GM12872 (cell line): ENCODE data around the gene CLIC3.

ENCODE experiments used
- TF ChIP-seq, protein P1 (sequence below): IDR thresholded peaks from 3 replicates; pipeline ENCODE4 v1.5.1; 2011; ENCODE audit warnings: low read depth, mild to moderate bottlenecking, low read length, moderate library complexity; ENCODE audit not compliant: insufficient read depth

Gene CLIC3

DNA sequence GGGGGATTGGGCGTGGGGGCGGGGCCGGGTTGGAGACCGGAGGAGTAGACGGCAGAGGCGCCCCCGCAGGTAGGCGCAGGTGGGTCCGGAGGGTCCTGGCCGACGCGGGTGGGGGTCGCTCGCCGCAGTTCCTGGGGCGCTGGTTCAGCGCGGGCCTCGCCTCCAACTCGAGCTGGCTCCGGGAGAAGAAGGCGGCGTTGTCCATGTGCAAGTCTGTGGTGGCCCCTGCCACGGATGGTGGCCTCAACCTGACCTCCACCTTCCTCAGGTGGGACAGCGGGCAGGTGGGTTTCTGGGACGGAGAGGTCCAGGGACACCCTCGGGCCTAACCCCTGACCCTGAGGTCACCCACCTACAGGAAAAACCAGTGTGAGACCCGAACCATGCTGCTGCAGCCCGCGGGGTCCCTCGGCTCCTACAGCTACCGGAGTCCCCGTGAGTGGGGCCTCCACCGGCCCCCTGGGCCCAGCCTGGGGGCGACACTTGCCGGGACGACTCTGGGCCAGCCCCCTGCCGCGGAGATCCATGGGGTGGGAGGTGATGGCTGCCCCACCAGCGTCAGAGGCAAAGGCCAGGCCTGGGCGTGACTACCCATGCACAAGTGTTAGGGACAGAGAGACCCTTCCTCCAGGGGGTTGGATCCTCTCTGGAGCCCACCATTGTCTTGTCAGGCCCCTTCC, 17.4 kb downstream of the CLIC3 start:
- TF ChIP-seq, protein P1, sequence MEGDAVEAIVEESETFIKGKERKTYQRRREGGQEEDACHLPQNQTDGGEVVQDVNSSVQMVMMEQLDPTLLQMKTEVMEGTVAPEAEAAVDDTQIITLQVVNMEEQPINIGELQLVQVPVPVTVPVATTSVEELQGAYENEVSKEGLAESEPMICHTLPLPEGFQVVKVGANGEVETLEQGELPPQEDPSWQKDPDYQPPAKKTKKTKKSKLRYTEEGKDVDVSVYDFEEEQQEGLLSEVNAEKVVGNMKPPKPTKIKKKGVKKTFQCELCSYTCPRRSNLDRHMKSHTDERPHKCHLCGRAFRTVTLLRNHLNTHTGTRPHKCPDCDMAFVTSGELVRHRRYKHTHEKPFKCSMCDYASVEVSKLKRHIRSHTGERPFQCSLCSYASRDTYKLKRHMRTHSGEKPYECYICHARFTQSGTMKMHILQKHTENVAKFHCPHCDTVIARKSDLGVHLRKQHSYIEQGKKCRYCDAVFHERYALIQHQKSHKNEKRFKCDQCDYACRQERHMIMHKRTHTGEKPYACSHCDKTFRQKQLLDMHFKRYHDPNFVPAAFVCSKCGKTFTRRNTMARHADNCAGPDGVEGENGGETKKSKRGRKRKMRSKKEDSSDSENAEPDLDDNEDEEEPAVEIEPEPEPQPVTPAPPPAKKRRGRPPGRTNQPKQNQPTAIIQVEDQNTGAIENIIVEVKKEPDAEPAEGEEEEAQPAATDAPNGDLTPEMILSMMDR, result no peak

DNA sequence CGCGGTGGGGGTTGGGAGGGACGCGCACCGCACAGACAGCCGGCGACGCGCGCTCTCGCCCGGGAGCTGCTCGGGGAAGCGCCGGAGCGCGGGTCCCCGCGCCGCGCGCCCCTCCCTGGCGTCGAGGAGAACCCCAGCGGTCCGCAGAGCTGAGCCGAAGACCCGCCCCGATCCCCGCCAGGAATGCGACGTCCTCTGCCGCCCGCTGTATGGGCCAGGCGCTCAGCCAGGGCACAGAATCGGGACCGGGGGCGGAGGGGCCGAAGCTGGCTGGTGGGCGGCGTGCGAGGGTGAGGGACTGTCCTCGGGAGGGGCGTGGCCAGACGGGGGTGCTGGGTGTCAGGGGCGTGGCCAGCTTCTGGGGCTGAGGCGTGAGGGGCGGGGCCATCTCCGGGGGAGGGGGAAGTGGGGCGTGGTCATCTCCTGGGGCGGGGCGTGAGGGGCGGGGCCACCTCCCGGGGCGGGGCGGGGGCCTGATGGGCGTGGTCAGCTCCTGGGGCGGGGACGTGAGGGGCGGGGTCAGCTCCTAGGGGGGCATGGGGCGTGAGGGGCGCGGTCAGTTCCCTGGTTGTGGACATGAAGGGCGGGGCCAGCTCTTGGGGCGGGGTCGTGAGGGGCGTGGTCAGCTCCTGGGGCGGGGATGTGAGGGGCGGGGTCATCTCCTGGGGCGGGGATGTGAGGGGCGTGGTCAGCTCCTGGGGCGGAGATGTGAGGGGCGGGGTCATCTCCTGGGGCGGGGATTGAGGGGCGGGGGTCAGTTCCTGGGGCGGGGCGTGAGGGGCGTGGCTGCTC, 18.1 kb downstream of the CLIC3 start:
- TF ChIP-seq, protein P1, result no peak

DNA sequence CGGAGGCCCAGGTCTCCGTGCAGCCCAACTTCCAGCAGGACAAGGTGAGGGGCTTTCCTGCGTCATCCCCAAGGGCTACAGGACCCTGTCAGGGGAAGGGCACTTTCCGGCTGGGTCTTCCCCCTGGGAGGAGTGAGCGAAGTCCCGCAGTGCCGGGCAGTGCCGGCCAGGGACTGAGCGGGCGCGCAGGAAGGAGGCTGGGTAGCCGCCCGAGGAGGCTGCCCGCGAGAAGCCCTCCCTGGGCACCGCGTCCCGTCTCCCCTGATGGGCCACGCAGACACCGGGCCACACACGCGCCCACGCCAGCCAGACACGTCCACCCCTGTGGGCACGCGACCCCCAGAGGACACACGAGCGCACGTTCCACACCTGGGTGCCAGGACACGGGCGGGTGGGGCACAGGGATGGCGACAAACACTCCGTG, 18.7 kb downstream of the CLIC3 start:
- TF ChIP-seq, protein P1, result no peak

DNA sequence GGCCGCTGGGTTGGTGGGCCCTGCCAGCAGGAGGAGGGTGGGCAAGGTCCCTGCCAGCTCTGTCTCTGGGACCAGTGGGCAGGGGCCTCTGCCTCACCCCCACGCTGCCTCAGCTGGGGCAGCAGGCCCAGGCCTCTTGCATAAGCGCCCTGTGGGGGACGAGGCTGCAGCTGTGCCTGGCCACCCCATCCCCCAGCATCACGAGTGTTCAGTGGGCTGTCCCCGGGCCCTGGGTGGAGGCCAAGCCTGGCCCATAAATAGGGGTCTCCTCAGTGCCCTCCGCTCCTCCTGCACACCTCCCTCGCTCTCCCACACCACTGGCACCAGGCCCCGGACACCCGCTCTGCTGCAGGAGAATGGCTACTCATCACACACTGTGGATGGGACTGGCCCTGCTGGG, 19.1 kb downstream of the CLIC3 start, which contains the start of gene PTGDS:
Gene PTGDS, plus strand, starts transcription at position 282 of the 400 bp plus-strand sequence. Its CDS starts 75 bp downstream, at position 357.
- TF ChIP-seq, protein P1, result no peak

DNA sequence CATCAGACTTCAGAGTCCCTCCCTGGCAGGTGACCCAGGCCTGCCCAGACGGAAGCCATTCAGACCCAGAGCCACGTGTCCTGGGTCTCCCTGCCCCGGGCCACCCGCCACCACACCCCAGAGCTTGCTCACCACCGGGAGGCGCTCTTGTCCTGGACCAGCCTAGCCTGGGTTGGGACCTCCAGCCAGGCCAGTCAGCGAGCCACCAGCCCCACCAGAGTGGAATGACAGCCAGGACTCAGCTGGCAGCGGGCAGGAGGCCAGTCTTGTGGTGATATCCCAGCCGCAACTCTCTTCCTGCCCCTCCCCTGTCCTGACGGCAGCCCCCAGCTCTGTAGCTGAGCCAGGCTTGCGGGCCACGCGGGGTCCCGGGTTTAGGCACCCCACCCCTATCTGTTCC, 20.7 kb downstream of the CLIC3 start:
- TF ChIP-seq, protein P1, result peak; percentile 37

DNA sequence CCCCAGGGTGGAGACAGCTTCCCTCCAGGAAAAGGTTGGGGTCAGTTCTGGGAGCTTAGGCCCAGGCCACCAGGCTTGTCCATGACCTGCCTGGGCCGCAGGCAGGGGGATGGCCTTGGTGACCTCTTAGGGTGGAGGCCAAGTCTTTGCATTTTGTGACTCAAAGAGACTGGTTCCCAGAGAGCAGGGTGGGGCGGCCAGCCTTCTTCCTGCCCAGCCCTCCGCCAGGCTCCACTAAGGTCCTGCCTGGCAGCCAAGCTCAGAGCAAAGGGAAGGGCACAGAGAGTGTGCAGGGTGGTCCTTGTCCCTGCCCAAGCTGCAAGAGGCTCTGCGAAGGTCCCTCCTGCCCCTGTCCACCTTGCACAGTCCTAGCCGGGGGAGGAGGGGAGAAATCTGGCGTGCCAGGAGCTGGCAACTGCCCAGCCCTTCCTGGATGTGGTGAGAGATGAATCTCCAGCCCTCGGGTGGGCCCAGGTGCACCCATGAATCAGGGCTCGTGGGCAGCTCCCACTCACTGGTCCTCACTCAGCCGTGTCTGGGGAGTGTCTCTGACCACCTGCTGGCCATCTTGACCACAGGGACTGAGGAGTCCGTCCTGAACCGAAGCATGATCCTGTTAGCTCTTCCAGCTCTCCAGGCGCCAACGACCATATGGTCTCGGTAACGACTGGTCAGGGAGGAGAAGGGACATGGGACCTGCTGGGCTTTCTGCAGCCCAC, 21.4 kb downstream of the CLIC3 start:
- TF ChIP-seq, protein P1, result no peak
